Fibroblast of skin of left quadriceps (primary cell): ENCODE data around the gene LARP1B.
"Not testable (repeated sequence)": the region's sequence is repeated elsewhere in the genome, so short reads cannot be mapped to it uniquely, and the experiment has no call there.

ENCODE experiments used
- DNase-seq, 2 experiments: peaks; one replicate each; pipeline ENCODE4 v3.0.0-alpha.2; 2013; ENCODE audit warnings: low read depth in 2 of 2

The LARP1B gene

DNA sequence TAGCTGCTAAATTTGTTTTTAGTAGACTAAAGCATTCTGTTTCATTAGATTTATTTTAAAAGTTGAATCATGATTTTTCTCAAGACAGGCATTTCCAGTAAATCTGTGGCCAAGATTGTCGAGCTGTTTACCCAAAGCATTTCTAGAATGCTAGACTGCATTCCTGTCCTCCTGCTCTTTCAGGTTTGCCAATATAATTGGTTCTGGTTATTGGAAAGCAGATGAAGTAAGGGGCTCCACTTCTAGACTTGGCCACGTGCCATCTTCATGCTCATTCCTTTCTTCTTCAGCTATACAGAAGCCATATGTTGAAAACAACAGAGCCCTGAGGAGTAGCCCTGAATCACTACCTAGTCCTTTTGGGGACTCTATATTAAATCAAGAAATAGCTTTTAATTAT is 164.0 kb downstream of the LARP1B start:
- DNase-seq, result peak; percentile 95

GRCh38 chr4:128227991-128228571 is 167.0 kb downstream of the LARP1B start:
- DNase-seq, result no peak

DNA sequence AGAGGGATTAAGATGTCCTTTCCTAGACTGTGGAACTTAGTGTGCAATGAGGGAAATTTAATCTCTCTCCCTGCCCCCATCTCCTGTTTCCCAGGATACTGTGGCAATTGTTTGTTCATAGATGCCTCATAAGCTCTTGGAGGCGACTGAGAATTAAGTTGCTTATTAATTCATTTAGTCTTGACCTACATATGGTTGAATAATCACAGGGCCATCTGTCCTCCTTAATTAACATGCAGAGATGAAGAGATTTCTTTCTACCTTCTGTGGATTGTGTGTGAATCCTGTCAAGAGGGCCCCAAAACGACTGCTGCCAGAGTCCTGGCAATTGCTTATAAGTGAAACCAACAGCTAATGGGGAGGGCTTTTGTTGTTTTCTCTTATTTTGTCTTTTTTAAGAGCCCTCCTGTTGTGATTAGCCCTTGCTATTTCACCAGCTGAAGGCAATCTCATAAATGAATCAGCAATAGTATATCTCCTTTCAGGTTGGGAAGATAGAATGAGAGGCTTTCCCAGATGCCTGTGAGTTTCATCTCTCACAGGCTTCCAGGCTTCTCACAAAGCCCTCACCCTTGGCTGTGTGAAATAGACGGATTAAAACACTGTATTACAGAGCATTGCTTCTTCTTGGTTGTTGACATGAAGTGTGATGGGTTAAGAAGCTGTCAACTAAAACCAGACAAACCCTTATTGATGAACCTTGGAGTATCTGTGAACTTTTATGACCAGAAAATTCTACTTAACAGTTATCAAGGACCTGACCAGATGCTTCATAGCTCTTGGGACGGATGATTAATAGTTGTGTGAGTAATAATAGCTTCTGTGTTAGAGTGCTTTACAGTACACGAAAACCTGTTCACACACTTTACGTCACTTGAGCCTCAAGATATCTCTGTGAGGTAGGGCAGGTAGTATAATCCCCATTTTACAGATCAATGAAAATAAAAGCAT is 168.0 kb downstream of the LARP1B start:
- DNase-seq, result peak in 1 of 2 experiments; percentile 26

DNA sequence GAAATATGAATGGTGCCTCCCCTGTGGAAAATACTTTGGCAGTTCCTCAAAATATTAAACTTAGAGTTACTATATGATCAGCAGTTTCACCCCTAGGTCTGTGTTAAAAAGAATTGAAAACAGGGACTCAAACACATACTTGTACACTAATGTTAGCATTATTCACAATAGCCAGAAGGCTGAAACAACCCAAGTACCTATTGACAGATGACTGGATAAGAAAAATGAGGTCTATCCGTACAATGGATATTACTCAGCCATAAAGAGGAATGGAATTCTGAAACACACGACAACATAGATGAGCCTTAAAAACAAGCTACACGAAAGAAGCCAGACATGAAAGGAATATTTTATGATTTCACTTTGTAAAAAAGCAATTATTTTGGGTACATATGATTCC is 171.6 kb downstream of the LARP1B start:
- DNase-seq, result no peak

- no peak for DNase-seq
Observed at GRCh38 chr4:128234836-128235235, 173.7 kb downstream of the LARP1B start.

DNA sequence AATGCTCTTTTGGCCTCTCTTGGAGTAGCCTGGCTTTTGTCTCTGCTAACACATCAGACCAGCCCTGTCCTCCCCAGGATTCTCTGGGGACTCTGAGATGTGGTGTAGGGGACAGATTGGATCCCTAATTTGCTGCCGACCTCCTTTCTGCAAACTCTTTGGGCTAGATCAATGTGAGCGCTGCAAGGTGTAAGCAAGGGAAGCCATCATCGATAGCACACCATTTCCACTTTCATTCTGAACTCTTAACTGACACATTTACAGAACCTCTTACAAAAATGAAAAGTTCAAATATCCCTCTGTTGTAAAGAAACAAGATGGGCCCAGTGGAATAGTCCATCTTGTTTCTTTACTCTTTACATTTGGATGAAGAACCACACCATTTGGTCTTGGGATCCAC is 179.9 kb downstream of the LARP1B start:
- DNase-seq, result no peak

DNA sequence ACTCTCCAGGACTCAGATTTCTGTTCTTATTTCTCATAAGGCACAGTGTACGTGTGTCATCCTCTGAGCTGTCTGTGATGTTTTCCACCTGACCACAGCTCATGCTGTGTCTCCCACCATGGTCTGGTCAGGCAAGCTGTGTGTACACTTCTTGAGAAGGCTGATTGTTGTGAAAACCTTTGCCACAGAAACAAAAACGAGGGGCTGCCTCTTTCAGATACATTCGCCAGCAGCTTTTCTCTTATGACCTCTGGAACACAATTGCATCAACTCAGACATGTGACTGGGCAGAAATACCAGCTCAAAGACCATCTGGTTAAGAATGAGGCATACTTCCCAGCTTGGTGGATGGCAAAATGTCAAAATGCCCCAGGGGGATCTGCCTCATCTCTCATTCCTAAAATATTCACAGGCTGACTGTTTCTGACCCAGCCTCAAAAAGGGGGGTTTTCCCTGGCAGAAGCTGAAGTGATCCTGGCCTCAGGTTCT is 180.4 kb downstream of the LARP1B start:
- DNase-seq, result peak; percentile 95 to 96

DNA sequence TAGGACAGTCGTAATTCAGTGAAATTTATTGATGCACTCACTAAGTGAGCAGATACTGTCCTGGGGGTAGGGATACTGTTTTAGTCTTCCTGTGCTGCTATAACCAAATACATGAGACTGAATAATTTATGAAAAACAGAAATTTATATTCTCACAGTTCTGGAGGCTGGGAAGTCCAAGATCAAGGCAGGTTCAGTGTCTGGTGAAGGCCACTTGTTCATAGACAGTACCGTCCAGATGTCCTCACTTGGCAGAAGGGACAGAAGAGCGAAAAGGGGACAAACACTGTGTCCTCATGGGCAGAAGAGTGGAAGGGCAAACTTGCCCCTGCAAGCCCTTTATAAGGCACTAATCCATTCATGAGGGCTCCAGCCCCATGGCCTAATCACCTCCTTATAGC is 180.9 kb downstream of the LARP1B start:
- no peak for DNase-seq

DNA sequence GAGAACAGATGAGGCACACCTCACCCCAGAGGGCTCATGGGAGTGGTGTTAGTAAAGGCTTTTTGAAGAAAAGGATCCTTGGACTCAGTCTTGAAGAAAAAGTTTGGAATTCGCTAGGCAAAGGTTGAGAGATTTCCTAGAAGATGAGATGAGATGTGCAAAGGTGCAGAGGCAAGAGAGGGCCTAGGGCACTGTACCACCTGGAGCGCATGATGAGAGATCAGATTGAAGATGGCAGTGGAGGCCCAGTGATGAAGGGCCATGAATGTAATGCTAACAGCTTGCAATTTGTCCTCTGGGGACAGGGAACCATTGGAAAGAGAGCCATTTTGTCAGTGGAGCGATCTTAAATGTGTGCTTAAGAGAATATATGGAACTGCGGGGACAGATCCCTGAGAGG is 181.5 kb downstream of the LARP1B start:
- DNase-seq, result no peak

DNA sequence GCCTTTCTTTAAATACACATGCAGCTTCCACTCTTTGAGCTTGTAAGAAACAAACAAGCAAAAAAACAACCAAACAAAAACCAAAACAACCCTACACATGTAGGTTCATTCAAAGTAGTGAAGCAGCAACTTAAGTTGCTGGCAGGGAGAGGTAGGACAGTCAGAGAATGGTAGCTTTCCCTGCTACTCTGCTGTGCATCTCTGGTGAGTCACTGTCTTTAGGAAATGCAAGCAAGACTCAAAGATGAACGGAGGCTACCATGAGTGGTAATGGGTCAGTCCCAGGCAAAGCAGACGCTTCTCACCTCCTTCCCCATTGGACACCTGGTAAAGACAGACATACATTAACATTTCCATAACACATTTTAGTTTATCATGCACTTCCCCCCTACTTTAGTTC is 183.3 kb downstream of the LARP1B start:
- DNase-seq, result no peak

DNA sequence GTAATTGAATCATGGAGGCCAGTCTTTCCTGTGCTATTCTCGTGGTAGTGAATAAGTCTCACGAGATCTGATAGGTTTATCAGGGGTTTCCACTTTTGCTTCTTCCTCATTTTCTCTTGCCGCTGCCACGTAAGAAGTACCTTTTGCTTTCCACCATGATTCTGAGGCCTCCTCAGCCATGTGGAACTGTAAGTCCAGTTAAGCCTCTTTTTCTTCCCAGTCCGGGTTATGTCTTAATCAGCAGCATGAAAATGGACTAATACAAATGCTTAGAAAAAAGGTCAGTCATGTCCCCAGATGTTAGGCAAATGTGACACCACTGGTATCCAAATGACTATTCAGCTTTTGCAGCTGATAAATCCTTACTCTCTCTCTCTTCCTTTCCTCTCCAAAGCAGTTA is 184.3 kb downstream of the LARP1B start:
- not testable (repeated sequence) for DNase-seq

GRCh38 chr4:128247906-128248305 is 186.8 kb downstream of the LARP1B start:
- no peak for DNase-seq

GRCh38 chr4:128249787-128250668 is 188.9 kb downstream of the LARP1B start:
- DNase-seq, result no peak

GRCh38 chr4:128255906-128256305 is 194.8 kb downstream of the LARP1B start:
- DNase-seq, result no peak

DNA sequence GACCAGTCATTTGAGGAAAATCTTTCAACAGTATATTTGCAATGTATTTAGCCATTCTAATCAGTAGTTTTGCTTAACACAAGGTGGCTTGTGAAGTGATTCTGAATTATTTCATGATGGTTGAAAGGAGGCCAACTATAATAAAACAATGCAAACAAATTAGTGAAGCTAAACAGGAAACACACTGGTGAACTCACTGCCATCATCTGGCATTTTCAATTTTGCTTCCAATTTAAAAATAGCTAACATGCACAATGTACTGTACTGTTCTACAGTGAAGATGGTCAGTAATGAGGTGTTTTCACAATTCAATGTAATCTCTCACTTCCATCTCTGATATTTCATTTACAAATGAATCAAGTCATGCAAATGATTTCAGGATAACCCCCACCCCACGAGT is 195.4 kb downstream of the LARP1B start:
- DNase-seq, result no peak

DNA sequence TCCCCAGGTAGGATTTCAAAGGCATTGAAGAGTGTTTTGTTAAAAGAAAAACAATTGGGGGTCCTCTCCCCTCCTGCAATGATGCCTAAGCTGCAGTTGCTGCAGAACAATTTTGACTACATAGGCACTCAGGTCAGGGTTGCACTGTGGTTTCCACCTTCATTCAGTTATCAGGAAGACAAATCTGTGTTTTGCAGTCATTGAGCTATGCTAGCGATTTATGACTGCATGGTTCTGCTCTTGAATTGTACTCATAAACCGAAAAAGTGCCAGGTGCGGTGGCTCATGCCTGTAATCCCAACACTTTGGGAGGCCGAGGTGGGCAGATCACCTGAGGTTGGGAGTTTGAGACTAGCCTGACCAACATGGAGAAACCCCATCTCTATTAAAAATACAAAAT is 197.1 kb downstream of the LARP1B start:
- not testable (repeated sequence) for DNase-seq

GRCh38 chr4:128259889-128260288 is 198.8 kb downstream of the LARP1B start:
- not testable (repeated sequence) for DNase-seq
